Sigmoid colon (tissue), 7 donors: Measurements from ENCODE around the gene ZAR1L. TPM values are rescaled to one million over a fixed set of nuclear protein-coding genes. Genes with fewer than 3 reads are reported as not detected.

Experiments
- DNase-seq: peaks from one replicate; pipeline ENCODE4 v3.0.0-alpha.2; 2019
- H3K27ac ChIP-seq, 4 donors: fragments of 200-600 bp; sonication (generic); one replicate each; pipeline ENCODE4 v1.5.1; 2016 to 2019; ENCODE audit warnings: mild to moderate bottlenecking in 1 of 4
- H3K27me3 ChIP-seq, 3 donors: fragments of 200-600 bp; sonication (generic); one replicate each; pipeline ENCODE4 v1.5.1; 2019; ENCODE audit warnings: mild to moderate bottlenecking in 1 of 3
- H3K36me3 ChIP-seq, 4 donors: fragments of 200-600 bp; sonication (generic); one replicate each; pipeline ENCODE4 v1.5.1; 2016 to 2019
- H3K4me1 ChIP-seq, 4 donors: fragments of 200-600 bp; sonication (generic); one replicate each; pipeline ENCODE4 v1.5.1; 2017 to 2019
- H3K4me3 ChIP-seq, 4 donors: fragments of 200-600 bp; sonication (generic); one replicate each; pipeline ENCODE4 v1.5.1; 2017 to 2019; ENCODE audit warnings: mild to moderate bottlenecking in 2 of 4, moderate library complexity in 1 of 4
- H3K9me3 ChIP-seq, 4 donors: fragments of 200-600 bp in 3 of 4; sonication (generic) in 3 of 4; one replicate each; pipeline versions ENCODE4 v1.5.1 to v1.6.1; 2013 to 2019
- EP300 ChIP-seq, 4 donors: sonication (generic); formaldehyde crosslinking; IDR thresholded peaks; one replicate each; pipeline ENCODE4 v1.6.1; 2017; ENCODE audit warnings: antibody characterized with exemption in 4 of 4
- POLR2A ChIP-seq, 2 donors: fragments of 450-650 bp; IDR thresholded peaks; one replicate each; pipeline ENCODE4 v1.6.1; 2016; ENCODE audit warnings: antibody characterized with exemption in 2 of 2, mild to moderate bottlenecking in 2 of 2, moderate library complexity in 2 of 2
- POLR2AphosphoS5 ChIP-seq, 4 donors: sonication (generic); formaldehyde crosslinking; IDR thresholded peaks; one replicate each; pipeline ENCODE4 v1.6.1; 2017; ENCODE audit warnings: antibody characterized with exemption in 4 of 4
- WGBS, 2 donors: extraction: QIAGEN DNeasy Blood & Tissue Kit; methylation state at CpG; one replicate each; pipeline ENCODE4 v1.1.7; 2013; 5-methylcytosine and 5-hydroxymethylcytosine counted together
- intact Hi-C: fragments of 100-400 bp; cut with DNase I; formaldehyde crosslinking; loops from one replicate; pipeline ENCODE4 v1.15.1; 2023
- polyA plus RNA-seq, 3 donors: library from polyadenylated mRNA; stranded (reverse); fragments of 200-250 nt; gene quantifications; one replicate each; pipeline ENCODE4 v1.2.3, GENCODE V29; 2013
- total RNA-seq, 4 donors: library from RNA; depleted of rRNA; stranded (reverse); fragments of >200 nt; gene quantifications; one replicate each; pipeline ENCODE4 v1.1.0, GENCODE V29; 2016
- TF ChIP-seq, protein P1 (sequence below), 4 experiments: fragments of 450-650 bp in 3 of 4; fragments of 200-600 bp in 1 of 4; IDR thresholded peaks; one replicate each; pipeline ENCODE4 v1.5.1; 2016 to 2019; ENCODE audit warnings: antibody characterized with exemption in 4 of 4, mild to moderate bottlenecking in 3 of 4, moderate library complexity in 2 of 4
- donor health status: healthy with polysubstance abuse.
- donor health status: Bipolar disorder and iron deficiency.
- donor health status: healthy.

The ZAR1L gene
- total and polyA plus RNA-seq, 7 donors = not detected

DNA sequence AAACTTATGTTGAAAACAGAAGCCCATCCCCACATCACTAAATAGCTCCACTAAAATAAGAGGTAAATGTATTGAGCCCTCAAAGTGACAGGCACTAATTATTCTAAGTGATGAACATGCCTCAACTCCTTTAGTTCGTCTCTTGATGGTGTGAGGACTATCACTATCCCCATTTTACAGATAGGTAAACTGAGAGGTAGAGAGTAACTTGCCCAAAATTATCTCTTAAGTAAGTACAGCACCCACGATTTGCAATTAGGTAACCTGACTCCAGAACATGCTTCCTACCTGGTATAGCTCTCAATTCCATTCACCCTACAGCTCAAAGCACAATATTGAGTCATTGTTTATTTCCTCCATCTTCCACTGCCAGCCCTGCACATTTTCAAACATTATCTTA is 12.7 kb downstream of the ZAR1L start:
- Histone ChIP-seq H3K4me1 (no peaks in the 10 kb centered on the region), H3K9me3 (no peaks in the 10 kb centered on the region), H3K27me3 (no peaks in the 10 kb centered on the region), H3K4me3 (no peak overlapping the region), H3K27ac (no peak overlapping the region), H3K36me3 (no peaks in the 10 kb centered on the region)
- DNase-seq = no peak
- intact Hi-C loops = no loop called here
- WGBS, 2 donors = 81 to 91% methylated on average over 2 of the region's 2 CpGs
- TF ChIP-seq POLR2A (IDR thresholded peaks at IDR 0.05) (no peak), EP300 (IDR thresholded peaks at IDR 0.05) (no peak), POLR2AphosphoS5 (IDR thresholded peaks at IDR 0.05) (no peak)
- TF ChIP-seq, protein P1, sequence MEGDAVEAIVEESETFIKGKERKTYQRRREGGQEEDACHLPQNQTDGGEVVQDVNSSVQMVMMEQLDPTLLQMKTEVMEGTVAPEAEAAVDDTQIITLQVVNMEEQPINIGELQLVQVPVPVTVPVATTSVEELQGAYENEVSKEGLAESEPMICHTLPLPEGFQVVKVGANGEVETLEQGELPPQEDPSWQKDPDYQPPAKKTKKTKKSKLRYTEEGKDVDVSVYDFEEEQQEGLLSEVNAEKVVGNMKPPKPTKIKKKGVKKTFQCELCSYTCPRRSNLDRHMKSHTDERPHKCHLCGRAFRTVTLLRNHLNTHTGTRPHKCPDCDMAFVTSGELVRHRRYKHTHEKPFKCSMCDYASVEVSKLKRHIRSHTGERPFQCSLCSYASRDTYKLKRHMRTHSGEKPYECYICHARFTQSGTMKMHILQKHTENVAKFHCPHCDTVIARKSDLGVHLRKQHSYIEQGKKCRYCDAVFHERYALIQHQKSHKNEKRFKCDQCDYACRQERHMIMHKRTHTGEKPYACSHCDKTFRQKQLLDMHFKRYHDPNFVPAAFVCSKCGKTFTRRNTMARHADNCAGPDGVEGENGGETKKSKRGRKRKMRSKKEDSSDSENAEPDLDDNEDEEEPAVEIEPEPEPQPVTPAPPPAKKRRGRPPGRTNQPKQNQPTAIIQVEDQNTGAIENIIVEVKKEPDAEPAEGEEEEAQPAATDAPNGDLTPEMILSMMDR (IDR thresholded peaks at IDR 0.05) = no peak

DNA sequence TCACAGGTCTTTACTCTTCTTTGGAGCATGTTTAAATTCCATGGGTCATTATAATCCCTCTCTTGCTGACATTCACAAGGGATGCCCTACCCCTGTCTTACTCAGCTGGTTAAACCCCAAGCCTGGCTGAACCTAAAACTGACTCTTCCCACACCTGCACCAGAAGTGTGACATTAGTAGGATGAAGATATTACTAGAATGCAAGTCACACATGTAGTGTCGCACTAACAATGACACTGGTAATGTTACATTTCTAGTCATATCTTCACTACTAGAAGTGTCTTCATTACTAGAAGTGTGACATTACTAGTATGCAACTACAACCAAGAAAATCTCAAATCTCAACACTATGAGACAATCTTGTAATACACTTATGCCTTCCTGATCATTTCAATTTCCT is 14.2 kb downstream of the ZAR1L start:
- no peak overlapping the region for H3K27ac ChIP-seq
- peaks cover 0 to 2% (median under 1%) of the 10 kb centered on the region in 4 donors for H3K36me3 ChIP-seq
- DNase-seq = no peak
- 89 to 95% methylated on average over 1 of the region's 1 CpG for WGBS, 2 donors
- H3K4me3 ChIP-seq = no peak overlapping the region
- H3K9me3 ChIP-seq = no peaks in the 10 kb centered on the region
- TF ChIP-seq EP300 (IDR thresholded peaks at IDR 0.05) (no peak), POLR2AphosphoS5 (IDR thresholded peaks at IDR 0.05) (no peak), POLR2A (IDR thresholded peaks at IDR 0.05) (no peak)
- TF ChIP-seq, protein P1 (IDR thresholded peaks at IDR 0.05) = no peak
- intact Hi-C loops = no loop called here
- H3K27me3 ChIP-seq = no peaks in the 10 kb centered on the region
- H3K4me1 ChIP-seq = no peaks in the 10 kb centered on the region

DNA sequence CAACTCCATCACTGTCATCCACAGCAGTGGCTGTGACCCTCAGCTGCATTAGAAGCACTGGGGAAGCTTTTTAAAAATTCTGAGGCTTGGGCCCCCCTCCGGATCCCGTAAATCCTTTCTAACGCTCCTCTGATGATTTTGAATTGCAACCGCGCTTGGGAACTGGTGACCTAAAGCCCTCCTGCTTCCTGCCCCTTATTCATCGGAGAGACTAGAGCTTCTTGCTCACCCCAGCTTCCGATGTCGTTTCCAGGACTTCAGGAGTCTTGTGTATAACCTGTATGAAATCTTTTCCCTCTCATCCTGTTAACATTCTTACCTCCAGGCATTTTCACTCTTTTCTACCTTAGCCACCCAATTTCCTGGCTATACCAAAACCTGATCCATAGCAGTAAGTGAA is 14.8 kb downstream of the ZAR1L start:
- Histone ChIP-seq H3K4me1 (no peaks in the 10 kb centered on the region), H3K27ac (no peak overlapping the region), H3K27me3 (no peaks in the 10 kb centered on the region), H3K9me3 (no peaks in the 10 kb centered on the region), H3K36me3 (peaks cover 0 to 7% (median 5%) of the 10 kb centered on the region in 4 donors), H3K4me3 (no peak overlapping the region)
- intact Hi-C loops = no loop called here
- 43 to 73% methylated on average over 8 of the region's 8 CpGs for WGBS, 2 donors
- TF ChIP-seq, protein P1 (IDR thresholded peaks at IDR 0.05) = no peak
- TF ChIP-seq POLR2AphosphoS5 (IDR thresholded peaks at IDR 0.05) = no peak
- TF ChIP-seq POLR2A (IDR thresholded peaks at IDR 0.05) = no peak
- no peak for TF ChIP-seq EP300 (IDR thresholded peaks at IDR 0.05)
- DNase-seq = no peak

DNA sequence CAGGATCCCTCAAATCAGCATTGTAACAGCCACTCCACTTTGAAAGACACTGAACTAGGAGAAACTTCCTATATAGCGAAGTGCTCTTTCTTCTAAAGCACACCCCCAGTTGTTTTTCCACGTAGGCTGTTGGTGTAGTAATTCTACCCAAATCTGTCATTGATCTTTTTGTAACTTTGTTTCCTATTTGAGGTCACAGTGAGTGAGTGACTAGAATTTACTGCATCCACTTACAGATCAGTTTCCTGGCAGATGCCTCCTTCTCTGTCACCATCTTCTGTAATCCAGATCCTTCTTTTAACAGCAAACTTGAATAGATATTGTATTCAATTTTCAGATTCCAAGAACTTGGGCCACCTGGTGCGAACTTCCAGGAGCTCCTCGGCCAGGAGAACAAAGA is 15.3 kb downstream of the ZAR1L start:
- Histone ChIP-seq H3K27me3 (no peaks in the 10 kb centered on the region), H3K4me1 (no peaks in the 10 kb centered on the region), H3K9me3 (no peaks in the 10 kb centered on the region), H3K4me3 (no peak overlapping the region), H3K36me3 (peaks cover 0 to 12% (median 8%) of the 10 kb centered on the region in 4 donors), H3K27ac (no peak overlapping the region)
- 65 to 71% methylated on average over 4 of the region's 4 CpGs for WGBS, 2 donors
- no peak for DNase-seq
- intact Hi-C loops = no loop called here
- TF ChIP-seq EP300 (IDR thresholded peaks at IDR 0.05) (no peak), POLR2A (IDR thresholded peaks at IDR 0.05) (no peak), POLR2AphosphoS5 (IDR thresholded peaks at IDR 0.05) (no peak)
- TF ChIP-seq, protein P1 (IDR thresholded peaks at IDR 0.05) = no peak

DNA sequence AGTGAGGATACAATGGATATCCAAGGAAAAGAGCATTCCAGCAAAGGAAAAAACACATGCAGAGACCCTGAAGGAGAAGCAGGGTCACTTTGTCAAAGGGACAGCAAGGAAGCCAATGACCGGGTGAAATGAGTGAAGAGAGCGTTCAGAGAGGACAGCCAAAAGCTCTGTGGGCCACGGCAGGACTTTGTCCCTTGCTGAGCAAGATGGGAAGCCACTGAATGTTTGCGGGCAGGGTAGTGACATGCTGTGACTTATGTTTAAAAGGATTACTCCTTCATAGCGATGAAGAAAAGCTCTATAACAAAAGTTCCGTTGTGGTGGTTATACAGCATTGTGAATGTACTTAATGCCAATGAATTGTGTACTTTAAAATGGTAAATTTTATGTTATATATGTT is 16.5 kb downstream of the ZAR1L start:
- intact Hi-C loops = no loop called here
- Histone ChIP-seq H3K27ac (no peak overlapping the region), H3K36me3 (peaks cover 0 to 21% (median 11%) of the 10 kb centered on the region in 4 donors), H3K4me3 (no peak overlapping the region), H3K27me3 (no peaks in the 10 kb centered on the region), H3K9me3 (no peaks in the 10 kb centered on the region), H3K4me1 (no peaks in the 10 kb centered on the region)
- no peak for DNase-seq
- whole genome bisulfite sequencing, 2 donors = 87 to 92% methylated on average over 6 of the region's 6 CpGs
- TF ChIP-seq POLR2A (IDR thresholded peaks at IDR 0.05) = no peak
- no peak for TF ChIP-seq POLR2AphosphoS5 (IDR thresholded peaks at IDR 0.05)
- TF ChIP-seq, protein P1 (IDR thresholded peaks at IDR 0.05) = no peak
- no peak for TF ChIP-seq EP300 (IDR thresholded peaks at IDR 0.05)
